Stimulated activated CD8-positive, alpha-beta memory T cell treated with anti-CD3 and anti-CD28 coated beads, Interleukin-12 subunit alpha, Interleukin-12 subunit beta, amount 100 ng/mL, for 24 hours (primary cell): Measurements from ENCODE around the gene QSOX1.

Experiments used
- DNase-seq: peaks from one replicate; pipeline ENCODE4 v3.0.0-alpha.2; 2020; ENCODE audit errors: extremely low read depth

Gene QSOX1

GRCh38 chr1:180234369-180235076 is 79.9 kb downstream of the QSOX1 start:
- no peak for DNase-seq

- DNase-seq = no peak
Measured at GRCh38 chr1:180235077-180235501, 80.4 kb downstream of the QSOX1 start.

- no peak for DNase-seq
Measured at GRCh38 chr1:180235502-180236239, 81.0 kb downstream of the QSOX1 start.

DNA sequence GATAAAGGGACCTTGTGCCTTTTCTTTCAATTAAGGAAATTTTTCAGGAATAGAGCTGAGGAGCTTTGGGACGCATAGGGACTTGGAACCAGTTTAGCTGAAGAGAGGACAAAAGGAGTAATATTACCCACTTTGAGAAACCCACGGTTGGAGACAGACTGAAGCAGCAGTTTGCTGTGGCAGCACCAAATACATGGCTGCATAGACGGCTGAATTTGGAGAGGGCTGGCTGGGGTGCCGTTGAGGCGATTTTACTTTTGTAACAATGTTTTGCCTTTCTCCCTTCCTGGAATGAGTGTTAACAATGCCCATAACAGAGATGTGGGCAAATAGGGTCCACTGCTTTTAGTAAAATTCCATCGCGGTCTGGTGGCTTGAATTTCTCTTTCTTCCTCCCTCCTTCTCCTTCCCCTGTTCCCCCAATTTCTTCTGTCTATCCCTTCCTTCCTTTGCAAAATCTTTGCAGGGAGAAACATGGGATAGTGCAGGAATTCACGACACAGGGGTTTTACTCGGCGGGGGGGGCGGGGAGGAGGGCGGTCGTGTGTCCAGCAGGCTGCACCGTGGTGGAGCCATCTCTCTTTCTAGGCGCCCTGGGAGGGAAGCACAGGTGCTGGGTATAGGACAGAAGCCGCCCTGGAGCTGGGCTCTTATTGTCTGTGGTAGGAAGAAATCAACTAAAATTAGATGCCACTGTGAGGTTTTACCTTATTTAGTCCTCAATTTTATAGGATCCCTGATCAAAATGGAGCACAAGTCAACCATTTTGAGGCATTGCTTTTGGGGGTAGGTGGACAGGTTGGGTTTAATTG is 82.2 kb downstream of the QSOX1 start:
- no peak for DNase-seq

DNA sequence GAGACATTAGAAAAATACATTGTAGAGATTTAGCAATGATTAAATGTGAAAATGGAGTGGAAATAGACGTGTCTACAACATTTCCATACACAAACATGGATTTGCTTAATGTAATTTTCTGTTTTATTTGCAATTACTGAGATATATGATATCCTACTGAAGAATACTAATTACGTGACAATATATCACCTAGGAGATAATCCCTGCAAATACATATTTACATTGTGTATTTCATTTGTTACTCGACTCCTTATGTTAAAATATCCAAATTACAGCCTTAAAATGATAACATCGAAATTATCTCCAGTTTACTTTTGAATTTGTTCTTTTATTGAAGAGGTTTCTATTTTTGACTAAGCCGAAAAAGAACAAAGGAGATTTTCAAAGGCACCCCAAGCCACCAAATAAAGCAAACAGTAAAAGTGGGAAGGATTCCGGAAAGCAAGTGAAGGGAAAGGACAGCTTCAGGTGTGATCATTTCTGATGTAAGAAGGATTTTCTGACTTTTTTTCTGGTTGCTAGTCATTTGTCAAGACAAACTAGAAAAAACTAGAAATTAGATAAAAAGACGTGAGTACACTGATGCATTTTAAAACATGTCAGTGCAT is 83.3 kb downstream of the QSOX1 start:
- DNase-seq = no peak

GRCh38 chr1:180238675-180239074 is 84.0 kb downstream of the QSOX1 start:
- no peak for DNase-seq

DNA sequence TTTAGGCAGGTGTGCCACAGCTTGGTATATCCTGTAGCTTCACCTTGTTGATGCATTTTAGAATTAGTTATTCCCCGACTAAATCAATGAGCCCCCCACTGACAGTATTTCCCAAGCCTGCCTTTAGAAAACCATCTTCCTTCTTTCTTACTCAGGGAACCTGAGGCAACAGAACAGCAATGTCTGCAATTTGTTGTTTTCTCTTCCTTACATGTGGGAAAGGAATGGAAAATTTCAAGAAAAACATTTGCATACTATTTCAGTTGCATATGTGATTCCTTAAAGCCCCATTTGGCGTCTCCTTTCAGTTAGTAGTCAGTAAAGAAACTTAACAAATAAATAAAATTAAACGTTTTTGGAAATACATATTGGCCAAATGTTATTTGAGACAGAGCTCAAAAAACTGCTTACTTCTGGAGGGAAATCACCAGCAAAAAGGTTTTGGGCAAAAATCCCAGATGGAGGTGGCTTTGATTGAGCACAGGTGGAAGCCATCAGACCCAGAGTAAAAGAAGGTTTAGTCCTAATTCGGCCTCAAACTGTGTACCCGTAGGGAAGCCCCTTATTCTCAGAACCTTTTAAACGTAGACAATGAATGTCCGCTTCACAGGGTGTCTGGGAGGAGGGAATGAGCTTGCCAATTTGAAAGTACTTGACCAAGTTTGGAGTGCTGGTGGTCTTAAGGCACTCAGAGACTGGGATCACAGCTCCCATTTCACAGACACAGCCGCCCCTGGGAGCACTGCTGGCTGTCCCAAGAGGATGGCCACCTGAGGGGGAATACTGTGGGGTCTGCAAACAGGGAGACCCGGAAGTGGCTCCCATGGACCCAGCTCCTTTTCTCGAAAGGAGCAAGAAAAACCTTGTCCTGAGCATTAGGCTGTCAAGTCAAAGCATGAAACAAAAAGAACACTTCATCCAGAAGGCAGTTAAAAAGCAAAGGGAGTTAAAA is 84.8 kb downstream of the QSOX1 start:
- DNase-seq = no peak

- DNase-seq = no peak
Measured at GRCh38 chr1:180241716-180242544, 87.3 kb downstream of the QSOX1 start.

GRCh38 chr1:180243517-180244221 is 89.0 kb downstream of the QSOX1 start:
- DNase-seq = no peak

DNA sequence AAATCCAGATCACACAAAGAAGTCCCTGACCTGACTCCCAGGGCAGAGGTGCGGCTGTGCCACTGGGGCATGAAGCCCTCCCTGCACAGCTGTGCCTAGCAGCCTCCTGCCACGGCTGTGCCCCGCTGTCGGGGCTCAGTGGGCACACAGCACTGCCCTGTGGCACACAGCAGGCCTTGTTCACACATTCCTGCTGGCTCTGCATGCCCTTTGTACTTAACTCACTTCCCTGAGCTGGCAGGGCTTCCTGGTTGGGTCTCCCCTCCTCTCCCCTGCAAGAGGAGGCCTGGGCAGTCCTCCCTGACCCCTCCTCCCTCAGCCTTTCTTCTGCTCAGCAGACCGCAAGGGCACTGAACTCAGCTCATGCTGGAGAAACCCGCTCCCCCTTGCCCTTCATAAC is 90.2 kb downstream of the QSOX1 start:
- DNase-seq = no peak

DNA sequence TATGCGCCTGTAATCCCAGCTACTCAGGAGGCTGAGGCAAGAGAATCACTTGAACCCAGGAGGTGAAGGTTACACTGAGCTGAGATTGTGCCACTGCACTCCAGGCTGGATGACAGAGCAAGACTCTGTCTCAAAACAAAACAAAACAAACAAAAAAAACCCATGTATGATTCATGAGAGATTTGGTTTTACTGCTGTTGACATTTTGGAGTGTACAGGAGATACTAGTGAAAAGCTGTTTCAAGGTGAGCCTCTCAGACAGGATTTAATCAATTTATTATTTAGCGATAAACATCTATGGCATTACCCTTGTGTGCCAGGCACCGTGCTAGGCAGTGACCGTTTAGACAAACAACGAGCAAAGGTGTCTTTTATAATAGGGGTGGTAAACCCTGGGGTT is 91.9 kb downstream of the QSOX1 start:
- no peak for DNase-seq

GRCh38 chr1:180247061-180247460 is 92.4 kb downstream of the QSOX1 start:
- DNase-seq = no peak

DNA sequence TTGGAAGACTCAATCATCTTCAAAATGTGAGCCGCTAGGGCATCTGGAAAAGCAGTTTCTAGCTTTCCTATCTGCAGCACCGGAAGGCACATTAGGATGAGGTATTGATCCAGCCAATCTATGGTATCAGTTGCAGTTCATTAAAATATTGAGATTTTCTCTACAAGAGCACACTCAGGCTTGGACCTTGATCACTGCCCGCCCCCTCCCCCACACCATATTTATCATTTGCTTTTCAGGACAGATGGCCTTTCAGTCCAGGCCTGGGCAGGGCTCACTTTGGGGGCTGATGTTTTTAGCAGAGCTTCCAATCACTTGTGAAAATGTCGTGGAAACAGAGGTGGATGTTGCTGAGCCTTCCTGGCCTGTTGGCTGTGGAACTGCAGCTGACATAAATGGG is 92.9 kb downstream of the QSOX1 start:
- no peak for DNase-seq

- DNase-seq = no peak
Measured at GRCh38 chr1:180248176-180248575, 93.5 kb downstream of the QSOX1 start.

- no peak for DNase-seq
Measured at GRCh38 chr1:180248731-180249681, 94.3 kb downstream of the QSOX1 start.

DNA sequence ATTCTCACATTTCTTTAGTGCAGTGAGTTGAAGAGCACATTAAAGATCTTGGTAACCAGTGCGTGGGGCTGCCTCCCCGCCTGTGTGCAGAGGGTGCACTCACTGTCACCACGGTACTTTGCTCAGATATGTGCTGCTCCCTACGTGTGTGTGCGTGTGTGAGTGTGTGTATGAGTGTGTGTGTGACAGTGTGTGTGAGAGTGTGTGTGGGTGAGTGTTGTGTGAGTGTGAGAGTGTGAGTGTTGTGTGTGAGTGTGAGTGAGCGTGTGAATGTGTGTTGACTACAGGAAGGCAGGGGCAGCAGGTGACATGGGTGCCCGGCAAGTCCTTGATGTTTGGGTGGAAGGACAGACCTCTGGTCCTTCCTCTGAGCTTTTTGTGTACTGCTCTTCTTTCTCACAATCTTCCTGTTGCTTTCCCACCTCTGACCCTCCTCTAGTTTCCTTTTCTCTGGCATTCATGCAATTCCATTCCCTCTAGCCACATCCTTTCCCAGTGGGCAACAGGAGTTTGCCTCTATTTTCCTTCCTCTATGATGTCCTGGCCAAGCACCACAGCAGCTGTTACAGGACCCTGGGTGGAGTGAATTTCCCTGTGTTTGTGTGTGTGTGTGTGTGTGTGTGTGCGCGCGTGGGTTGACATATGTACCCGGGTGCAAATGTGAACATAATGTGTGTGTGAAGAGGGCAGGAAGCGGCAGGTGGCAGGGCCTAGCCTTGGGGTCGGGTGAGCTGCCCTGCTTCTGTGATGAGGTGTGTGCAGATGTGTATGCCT is 95.2 kb downstream of the QSOX1 start:
- no peak for DNase-seq

GRCh38 chr1:180250499-180250770 is 95.8 kb downstream of the QSOX1 start:
- DNase-seq = no peak
